ENCODE measurements around the gene MED13L.

- TF ChIP-seq YY1 (IDR thresholded peaks at IDR 0.05; ENCODE audit: insufficient read depth, insufficient read length) (no peak), SUZ12 (IDR thresholded peaks at IDR 0.05; ENCODE audit: extremely low read depth, insufficient read depth, insufficient read length) (no peak), ZNF274 (IDR thresholded peaks at IDR 0.05; ENCODE audit: low read depth, low read length) (no peak)
Measured at GRCh38 chr12:115979351-115979750, 298.1 kb downstream of the MED13L start.

All from NT2/D1 (cell line).